Stimulated activated CD4-positive, alpha-beta T cell treated with anti-CD3 and anti-CD28 coated beads, Interleukin-2, amount 100 ng/mL, for 48 hours (primary cell): ENCODE measurements around the gene TNNT3.
A peak's percentile ranks its signal among the peaks of the same experiment; 100 is the strongest.
"Not testable (repeated sequence)": the region's sequence is repeated elsewhere in the genome, so short reads cannot be mapped to it uniquely, and the experiment has no call there.

Experiments used
- DNase-seq, 2 donors: peaks; one replicate each; pipeline ENCODE4 v3.0.0-alpha.2; 2020

TNNT3 gene

GRCh38 chr11:1881442-1882264, 37.9 kb upstream of the TNNT3 start:
- DNase-seq = no peak

DNA sequence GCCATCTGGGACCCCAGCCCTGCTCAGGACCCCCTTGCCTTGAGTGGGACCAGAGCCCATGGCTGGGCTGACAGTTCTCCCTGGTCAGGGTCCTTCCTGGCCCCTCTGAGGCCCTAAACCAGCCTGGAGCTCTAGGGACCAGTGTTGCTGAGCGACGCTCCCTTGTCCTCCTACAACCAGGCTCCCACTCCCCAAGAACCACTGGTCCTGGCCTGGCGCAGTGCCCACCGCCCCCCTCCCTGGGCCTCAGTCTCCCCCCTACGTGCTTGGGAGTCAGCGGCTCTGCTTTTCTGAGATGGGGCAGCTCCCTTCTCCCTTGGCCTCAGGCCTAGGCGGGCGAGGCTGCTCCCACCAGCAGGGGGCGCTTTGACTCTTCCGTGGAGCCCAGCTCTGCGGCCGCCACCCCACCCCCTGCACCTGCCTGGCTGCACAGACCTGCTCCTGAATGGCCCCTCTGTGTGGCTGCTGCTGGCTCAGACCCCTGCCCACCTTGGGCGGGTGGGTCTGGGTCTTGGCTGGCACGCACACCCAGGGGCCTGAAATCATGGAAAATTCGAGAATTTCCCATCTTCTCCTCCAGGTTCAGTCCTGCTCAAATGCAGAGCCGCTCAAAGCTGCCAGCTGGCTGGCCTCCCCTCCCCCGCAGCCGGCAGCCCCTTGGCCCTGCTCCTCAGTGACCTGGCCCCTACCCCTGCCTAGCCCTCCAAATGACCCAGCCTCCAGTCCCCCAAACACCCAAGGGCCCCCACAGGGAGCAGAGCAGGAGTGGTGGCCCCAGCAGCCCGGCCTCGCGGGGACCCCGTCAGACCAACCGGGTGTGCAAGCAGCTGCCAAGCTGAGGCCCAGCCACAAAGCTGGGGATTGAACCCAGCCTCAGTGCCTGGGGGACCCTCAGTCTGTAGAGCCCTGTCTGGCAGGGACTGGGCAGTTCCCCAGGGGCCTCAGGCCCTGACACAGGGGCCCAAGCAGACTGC, 37.0 kb upstream of the TNNT3 start:
- peak; percentile 81 to 85 for DNase-seq

- DNase-seq = no peak
These were observed 35.9 kb upstream of the TNNT3 start for GRCh38 chr11:1883346-1884302.

GRCh38 chr11:1884303-1884700, 35.2 kb upstream of the TNNT3 start:
- no peak for DNase-seq

DNA sequence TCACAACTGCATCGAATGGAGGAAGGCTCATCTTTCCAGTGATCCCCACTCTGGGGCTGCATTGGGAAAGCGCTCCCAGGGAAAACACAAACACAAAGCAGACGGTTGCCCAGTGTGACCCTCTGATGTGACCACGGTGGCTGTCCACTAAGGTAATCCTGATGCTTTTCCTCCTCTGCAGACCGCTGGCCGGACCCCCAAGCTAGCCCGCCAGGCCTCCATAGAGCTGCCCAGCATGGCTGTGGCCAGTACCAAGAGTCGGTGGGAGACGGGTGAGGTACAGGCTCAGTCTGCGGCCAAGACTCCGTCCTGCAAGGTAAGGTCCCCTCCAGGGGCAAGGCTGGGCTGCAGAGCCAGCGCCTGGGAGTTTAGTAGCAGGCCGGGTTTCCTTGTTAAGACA, 33.0 kb upstream of the TNNT3 start:
- not testable (repeated sequence) for DNase-seq

DNA sequence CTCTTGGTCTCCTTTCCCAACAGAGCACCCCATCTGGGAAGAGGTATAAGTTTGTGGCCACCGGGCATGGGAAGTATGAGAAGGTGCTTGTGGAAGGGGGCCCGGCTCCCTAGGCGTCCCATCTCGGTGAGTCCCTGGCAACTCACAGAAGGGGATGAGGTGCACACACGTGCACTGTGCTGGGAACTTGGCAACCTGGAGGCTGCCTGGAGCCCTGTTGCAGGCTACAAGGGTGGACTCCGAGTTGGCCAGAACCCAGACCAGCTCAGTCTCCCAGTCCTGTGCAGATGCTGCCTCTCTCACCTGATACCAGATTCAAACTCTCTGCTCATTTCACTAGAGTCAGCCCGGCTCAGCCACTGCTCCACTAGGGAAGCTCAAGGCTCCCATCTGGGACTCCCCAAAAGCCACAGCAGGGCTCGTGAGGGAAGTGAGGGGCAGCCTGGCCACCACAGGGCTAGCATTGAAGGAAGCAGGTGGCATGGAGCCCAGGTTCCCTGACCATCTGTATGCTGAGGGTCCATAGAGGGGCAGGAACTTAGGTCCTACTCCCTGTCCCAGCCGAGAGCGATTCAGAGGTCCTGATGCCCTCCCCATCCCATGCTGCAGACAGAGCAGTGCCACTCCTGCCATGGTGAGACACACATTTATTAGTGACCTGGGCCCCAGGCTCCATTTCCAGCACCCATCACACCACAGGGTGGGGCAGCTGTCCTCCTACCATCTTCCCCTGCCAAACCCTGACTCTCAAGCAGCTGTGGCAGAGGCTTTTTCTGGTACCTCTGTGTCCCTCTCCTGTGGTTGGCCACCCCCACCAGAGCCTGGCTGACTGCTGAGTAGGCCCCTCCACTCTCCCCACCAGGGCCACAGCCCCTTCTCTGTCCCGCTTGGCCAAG, 31.8 kb upstream of the TNNT3 start:
- no peak for DNase-seq

- DNase-seq = no peak
These were observed 31.2 kb upstream of the TNNT3 start for GRCh38 chr11:1888347-1888753.

GRCh38 chr11:1888811-1889210, 30.7 kb upstream of the TNNT3 start:
- no peak for DNase-seq

GRCh38 chr11:1889224-1889930, 30.1 kb upstream of the TNNT3 start:
- DNase-seq = peak; percentile 47 to 64

GRCh38 chr11:1889941-1890855, 29.3 kb upstream of the TNNT3 start:
- no peak for DNase-seq

GRCh38 chr11:1890856-1891830, 28.4 kb upstream of the TNNT3 start:
- no peak for DNase-seq

DNA sequence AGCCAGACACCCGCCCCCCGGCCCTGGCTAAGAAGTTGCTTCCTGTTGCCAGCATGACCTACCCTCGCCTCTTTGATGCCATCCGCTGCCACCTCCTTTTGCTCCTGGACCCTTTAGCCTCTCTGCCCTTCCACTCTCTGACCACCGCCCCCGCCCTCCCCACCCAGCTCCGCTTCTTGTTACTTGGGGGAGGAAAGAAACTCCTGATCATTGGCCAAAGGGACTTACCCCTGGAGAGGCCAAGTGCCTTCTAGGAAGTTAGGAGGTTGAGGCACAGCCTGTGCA, 27.7 kb upstream of the TNNT3 start, which contains the start of gene PRR33:
Gene PRR33 (minus strand): TSS at position 65 of the 285 bp plus-strand sequence. CDS start 1,311 bp downstream, outside the sequence.
- DNase-seq = no peak

DNA sequence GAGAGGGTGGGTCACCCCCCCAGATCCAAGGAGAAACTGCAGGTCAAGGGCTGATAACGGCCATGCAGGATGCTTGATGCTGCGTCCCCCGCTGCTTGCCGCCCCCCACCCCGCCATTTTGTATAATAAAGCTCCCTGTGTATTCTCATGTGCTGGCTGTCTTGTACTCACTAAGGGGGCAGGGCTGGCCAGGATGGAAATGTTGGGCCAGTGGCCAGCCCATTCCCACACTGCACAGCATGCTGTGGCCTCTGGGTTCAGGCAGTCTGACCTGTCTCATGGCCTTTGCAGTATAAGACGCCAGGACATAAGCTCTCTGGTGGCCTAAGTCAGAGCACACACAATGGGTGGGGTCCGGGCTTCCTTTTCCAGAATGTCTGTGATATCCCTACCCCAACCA, 27.4 kb upstream of the TNNT3 start:
- DNase-seq = no peak

DNA sequence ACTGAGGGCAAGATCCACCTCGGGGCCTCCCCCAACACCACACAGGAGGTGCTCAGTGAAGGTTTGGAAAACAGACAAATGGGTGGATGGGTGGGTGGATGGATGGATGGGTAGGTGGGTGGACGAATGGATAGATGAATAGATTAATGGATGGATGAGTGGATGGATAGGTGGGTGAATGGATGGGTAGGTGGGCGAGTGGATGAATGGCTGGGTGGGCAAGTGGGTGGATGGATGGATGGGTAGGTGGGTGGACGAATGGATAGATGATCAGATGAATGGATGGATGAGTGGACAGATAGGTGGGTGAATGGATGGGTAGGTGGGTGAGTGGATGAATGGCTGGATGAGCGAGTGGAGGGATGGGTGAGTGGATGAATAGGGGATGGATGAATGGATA, 26.9 kb upstream of the TNNT3 start:
- DNase-seq = no peak

GRCh38 chr11:1893581-1894359, 25.7 kb upstream of the TNNT3 start:
- DNase-seq = no peak

DNA sequence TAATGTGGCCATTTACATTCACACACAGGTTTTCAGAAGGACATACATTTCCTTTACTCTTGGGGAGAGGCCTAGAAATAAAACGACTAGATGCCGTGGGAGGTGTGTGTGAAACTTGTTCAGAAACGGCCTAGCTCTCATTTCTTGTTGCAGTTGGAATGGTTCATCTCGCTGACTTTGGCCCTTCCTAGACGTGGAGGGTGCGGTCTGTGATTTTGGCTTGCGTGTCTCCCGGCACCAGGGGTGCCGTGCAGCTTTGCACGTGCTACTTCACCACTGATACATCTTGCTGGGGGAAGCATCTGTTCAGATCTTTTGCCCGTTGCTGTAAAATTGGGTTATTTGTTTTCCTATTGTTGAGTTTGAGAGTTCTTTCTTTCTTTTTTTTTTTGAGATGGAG, 24.7 kb upstream of the TNNT3 start:
- no peak for DNase-seq

DNA sequence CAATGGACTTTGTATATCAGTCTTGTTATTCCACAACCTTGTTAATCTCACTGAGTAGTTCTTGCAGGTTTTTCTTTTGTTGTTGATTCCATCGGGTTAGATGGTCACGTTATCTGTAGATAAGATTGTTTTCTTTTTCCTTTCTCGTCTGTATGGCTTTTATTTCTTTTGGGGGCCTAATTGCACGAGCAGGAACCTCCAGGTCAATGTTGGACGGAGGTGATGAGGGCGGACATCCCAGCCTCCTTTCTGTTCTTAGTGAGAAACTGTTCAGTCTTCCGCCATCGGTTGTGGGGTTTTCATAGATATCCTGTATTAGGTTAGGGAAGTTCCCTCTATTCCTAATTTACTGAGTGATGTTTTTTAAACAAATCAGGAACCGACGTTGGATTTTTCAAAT, 23.0 kb upstream of the TNNT3 start:
- no peak for DNase-seq

DNA sequence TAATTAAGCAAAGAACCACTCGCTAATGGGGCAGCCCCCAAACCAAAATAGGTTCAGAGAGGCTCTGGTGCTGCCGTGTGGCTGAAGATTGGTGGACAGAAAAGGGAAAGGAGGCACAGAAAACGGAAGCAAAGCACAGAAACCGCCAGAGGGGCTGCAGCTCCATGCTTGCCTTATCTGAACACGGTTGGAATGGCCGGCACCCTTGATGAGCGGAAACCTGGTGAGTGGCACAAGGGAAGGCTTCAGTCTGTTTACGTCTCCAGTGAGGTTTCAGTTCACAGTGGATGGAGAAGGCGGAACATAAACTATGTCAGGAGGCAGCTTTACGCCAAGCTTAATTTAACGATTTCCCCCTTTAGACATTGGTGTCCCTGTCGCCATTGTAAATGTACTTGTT, 22.6 kb upstream of the TNNT3 start:
- no peak for DNase-seq
